Right lobe of liver (tissue), 4 donors: ENCODE results near the gene N4BP2L2.

ENCODE experiments used
- POLR2A ChIP-seq: fragments of 450-650 bp; IDR thresholded peaks from one replicate; pipeline ENCODE4 v1.6.1; 2017; ENCODE audit warnings: antibody characterized with exemption, mild to moderate bottlenecking
- TF ChIP-seq, protein P1 (sequence below), 4 donors: fragments of 200-600 bp in 3 of 4; fragments of 450-650 bp in 1 of 4; IDR thresholded peaks; one replicate each; pipeline versions ENCODE4 v1.5.1 to v1.8.0; 2016 to 2022; ENCODE audit warnings: antibody characterized with exemption in 4 of 4, mild to moderate bottlenecking in 2 of 4
- donor health status: DM: no; HTN: no; CAD: no.
- donor health status: DM: no; HTN: no; CAD: no.
- donor health status: DM: no; HTN: yes; CAD: no.

DNA sequence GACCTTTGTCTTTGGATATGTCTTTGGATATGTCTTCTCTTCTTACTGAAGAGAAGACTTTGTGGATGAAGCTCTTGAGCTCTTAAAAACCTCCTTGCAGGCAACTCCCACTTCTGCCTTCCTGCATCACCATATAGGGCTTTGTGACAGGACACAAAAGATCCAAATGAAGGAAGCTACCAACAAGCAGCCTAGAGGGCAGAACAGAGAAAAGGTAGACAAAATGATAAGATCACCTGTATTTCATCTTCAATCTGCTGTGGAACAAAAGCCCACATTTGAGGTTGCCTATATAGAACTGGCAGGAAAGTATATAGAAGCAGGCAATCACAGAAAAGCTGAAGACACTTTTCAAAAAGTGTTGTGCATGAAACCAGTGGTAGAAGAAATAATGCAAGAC, 153.2 kb downstream of the N4BP2L2 start:
- TF ChIP-seq, protein P1, sequence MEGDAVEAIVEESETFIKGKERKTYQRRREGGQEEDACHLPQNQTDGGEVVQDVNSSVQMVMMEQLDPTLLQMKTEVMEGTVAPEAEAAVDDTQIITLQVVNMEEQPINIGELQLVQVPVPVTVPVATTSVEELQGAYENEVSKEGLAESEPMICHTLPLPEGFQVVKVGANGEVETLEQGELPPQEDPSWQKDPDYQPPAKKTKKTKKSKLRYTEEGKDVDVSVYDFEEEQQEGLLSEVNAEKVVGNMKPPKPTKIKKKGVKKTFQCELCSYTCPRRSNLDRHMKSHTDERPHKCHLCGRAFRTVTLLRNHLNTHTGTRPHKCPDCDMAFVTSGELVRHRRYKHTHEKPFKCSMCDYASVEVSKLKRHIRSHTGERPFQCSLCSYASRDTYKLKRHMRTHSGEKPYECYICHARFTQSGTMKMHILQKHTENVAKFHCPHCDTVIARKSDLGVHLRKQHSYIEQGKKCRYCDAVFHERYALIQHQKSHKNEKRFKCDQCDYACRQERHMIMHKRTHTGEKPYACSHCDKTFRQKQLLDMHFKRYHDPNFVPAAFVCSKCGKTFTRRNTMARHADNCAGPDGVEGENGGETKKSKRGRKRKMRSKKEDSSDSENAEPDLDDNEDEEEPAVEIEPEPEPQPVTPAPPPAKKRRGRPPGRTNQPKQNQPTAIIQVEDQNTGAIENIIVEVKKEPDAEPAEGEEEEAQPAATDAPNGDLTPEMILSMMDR (IDR thresholded peaks at IDR 0.05): no peak
- no peak for TF ChIP-seq POLR2A
